A204.1 (cell line): Measurements from ENCODE around the gene KRT72.

Experiments used
- FAIRE-seq: peaks from 2 replicates; lab custom pipeline; 2012; peaks lifted over from hg19 to GRCh38; lab: Jason Lieb, UNC

Gene KRT72

GRCh38 chr12:52540531-52540930 lies 60.7 kb downstream of the KRT72 start:
- FAIRE-seq, result no peak

- no peak for FAIRE-seq
Observed at GRCh38 chr12:52539821-52540173, 61.5 kb downstream of the KRT72 start.

GRCh38 chr12:52539083-52539820 lies 62.0 kb downstream of the KRT72 start:
- FAIRE-seq, result no peak

- FAIRE-seq, result no peak
Observed at GRCh38 chr12:52537101-52537500, 64.2 kb downstream of the KRT72 start.
